Daoy (cell line): Measurements from ENCODE around the gene GAPDH. TPM values are rescaled to one million over a fixed set of nuclear protein-coding genes. Genes with fewer than 3 reads are reported as not detected.
"Not testable (repeated sequence)": the region's sequence is repeated elsewhere in the genome, so short reads cannot be mapped to it uniquely, and the experiment has no call there.

Experiments used
- DNase-seq: peaks from one replicate; pipeline ENCODE4 v3.0.0-alpha.2; 2015; ENCODE audit warnings: low read depth
- total RNA-seq: library from RNA; depleted of rRNA; stranded (reverse); fragments of >200 nt; shearing (Covaris generic); gene quantifications from 2 replicates; pipeline ENCODE4 v1.2.3, GENCODE V29; 2014

GAPDH gene
- total RNA-seq, 1 experiment from 2014 or later, result 5,697 TPM

DNA sequence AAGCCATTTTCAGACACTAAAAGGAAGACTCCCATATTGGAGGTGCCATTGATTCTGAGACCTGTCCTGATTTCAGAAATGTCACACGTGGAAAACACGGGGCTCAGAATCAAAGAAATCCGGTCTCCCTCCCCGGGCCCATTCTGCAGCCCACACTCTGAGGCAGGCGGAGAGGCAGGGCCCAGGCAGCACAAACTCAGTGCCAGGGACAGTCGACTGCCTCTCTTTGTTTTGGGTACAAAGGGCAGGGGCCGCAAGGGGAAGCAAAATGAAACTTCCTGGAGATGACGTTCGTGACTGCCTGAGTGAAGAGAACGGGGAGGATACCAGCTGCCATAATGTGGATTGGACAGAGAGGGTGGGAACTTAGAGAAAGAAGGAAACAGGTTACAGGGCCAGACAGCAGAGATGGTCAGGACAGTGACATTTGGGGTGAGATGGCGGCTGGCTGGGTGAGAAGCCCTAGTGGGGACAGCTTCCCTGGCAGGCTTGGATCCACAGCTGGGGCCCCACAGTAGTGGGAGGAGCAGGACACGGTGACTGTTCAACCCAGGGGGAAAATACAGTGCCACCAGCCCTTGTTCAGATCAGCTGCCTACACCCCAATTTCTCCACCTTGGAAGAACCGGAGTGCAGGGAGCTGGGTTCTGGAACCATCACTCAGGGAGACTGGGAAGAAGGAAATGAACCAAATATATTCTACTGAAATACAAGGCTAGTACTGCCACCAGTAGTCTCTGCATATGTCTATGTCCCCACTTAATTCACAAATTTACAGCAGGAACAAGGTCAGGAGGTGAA, 8.1 kb downstream of the GAPDH start:
- no peak for DNase-seq

GRCh38 chr12:6546016-6546415, 11.7 kb downstream of the GAPDH start:
- DNase-seq, result no peak

- no peak for DNase-seq
Measured at GRCh38 chr12:6547566-6547965, 13.2 kb downstream of the GAPDH start.

- DNase-seq, result peak; percentile 78
Measured at GRCh38 chr12:6547987-6548386, 13.7 kb downstream of the GAPDH start.

GRCh38 chr12:6548556-6548955, 14.2 kb downstream of the GAPDH start:
- no peak for DNase-seq

DNA sequence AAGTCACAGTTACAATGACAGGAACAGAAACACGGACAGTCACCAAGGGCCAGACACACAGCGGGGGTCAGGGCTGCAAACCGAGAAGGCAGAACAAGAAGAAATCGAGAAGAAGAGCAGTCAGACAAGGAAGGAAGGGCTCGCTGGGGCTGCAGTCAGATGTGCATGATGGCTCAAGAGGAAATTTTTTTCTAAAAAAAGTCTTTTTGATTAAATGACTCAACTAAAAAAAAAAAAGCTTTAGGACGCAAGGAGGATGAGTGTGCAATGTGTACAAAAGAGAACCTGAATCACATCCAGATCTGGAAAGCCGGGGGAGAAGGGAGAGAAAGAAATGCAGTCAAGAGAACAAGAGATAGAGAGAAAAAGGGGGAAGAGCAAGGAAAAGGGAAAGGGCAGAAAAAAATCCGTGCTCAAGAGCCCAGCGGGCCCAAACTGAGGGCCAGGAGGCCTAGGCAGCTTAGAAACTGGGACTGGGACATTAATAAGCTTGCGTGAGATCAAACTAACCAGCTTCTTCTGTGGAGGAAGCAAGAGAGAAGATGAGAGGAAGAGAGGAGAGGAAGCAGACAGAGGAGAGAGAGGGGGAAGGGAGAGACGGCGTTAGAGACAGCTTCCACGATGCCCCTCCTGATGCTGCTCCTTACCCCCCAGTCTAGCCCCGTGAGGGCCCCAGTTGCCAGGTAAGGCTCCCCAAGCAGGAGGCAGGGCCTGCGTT, 14.8 kb downstream of the GAPDH start:
- DNase-seq, result no peak

GRCh38 chr12:6549684-6550151, 15.4 kb downstream of the GAPDH start:
- no peak for DNase-seq

DNA sequence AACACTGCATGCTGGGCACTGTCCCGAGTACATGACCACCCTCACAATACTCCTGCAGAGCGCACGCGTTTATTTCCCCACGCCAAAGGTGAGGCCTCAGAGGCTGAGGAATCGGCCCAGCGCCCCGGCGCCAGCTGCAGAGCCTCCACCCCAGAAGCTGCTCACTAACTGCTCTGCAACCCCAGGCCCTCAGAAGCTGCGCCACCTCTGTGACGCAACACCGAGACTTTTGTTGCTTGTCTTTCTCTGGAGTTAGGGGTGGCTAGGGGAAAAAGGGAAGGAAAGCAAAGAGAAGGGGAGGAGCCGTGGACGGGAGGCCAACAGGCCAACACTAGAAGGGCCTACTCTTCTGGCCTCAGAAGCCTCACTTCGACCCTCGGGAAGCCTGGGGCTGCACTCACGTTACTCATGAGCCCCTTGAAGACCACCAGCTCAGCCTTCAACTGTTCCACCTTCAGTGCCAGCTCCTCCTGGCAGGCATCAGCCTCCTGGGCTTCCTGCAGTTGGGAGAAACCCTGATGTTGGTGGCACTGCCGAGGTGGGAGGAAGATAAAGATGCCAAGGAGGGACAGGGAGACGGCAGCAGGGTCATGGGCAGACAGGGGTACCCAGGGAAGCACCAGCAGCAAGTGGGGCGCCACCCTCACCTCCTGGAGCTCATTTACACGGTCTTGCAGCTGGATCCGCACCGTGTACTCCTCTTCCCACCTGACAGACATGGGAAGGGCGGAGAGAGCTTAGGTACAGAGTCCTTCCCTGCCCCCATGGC, 16.2 kb downstream of the GAPDH start:
- no peak for DNase-seq

DNA sequence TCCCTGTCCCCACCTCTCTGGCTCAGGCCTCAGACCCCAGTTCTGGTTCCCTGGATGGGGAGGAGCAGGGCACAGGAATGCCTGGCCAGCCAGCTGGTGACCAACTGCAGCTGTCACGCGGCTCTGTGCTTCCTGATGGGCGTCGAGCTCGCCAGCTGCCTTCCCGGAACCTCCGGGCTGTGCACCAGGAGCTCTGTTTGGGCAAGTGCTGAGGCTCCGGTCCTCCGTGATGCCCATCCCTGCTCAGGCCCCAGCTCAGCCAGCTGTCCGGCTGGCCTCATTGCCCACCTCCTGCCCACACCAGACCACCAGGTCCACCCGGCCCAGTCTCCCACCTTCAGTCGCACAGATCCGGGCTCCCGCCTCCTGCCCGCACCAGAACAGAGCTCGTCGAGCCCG, 16.7 kb downstream of the GAPDH start:
- no peak for DNase-seq

DNA sequence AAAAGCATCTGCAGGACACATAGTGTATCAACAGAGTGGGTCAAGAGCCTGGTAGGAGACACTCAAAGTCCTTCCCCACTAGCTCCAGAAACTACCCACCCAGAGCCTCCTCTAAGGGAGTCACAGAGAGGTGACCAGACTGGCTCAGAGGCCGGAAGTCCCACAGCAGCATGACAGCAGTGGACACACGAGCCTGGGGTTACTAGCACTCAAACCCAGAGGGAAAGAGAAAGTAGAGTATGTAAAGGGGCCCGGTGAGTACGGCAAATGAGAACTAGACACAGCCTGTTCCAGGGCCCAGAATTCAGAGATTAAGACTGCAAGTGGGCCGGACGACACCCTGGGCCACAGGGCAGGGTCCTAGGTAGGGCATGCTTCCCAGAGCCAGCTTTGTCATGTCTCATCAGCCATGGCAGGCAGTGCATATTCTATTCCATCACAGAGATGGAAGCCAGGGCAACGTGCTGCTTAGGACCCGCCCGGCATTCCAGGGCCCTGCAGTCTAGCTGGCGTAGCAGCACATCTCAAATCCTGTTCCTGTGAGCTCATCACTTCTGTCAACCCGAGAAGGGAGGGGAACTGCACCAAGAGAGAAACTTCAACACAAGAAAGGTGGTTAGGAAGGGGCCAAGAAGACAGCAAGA, 17.3 kb downstream of the GAPDH start:
- DNase-seq, result peak; percentile 37

DNA sequence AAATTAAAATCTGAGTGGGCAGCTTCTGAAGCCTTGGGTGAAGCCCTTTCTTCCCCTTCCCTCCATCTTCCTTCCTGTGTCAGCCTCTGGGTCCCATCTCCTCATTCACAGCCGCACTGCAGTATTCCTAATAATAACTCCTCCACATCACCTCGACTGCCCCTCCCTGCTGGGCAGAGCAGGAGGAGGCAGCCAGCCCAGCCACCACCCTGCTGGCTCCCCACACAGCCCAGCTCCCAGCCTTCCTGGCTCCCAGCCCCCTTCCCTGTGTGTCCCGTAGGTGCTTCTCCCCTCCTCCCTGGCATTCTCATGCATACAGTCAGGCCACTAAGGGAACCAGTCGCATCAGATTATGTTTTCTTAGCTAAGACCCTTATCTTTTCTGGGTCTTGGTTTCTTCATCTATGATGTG, 17.8 kb downstream of the GAPDH start:
- DNase-seq, result peak; percentile 42

GRCh38 chr12:6553051-6553868, 18.9 kb downstream of the GAPDH start:
- peak; percentile 77 for DNase-seq

DNA sequence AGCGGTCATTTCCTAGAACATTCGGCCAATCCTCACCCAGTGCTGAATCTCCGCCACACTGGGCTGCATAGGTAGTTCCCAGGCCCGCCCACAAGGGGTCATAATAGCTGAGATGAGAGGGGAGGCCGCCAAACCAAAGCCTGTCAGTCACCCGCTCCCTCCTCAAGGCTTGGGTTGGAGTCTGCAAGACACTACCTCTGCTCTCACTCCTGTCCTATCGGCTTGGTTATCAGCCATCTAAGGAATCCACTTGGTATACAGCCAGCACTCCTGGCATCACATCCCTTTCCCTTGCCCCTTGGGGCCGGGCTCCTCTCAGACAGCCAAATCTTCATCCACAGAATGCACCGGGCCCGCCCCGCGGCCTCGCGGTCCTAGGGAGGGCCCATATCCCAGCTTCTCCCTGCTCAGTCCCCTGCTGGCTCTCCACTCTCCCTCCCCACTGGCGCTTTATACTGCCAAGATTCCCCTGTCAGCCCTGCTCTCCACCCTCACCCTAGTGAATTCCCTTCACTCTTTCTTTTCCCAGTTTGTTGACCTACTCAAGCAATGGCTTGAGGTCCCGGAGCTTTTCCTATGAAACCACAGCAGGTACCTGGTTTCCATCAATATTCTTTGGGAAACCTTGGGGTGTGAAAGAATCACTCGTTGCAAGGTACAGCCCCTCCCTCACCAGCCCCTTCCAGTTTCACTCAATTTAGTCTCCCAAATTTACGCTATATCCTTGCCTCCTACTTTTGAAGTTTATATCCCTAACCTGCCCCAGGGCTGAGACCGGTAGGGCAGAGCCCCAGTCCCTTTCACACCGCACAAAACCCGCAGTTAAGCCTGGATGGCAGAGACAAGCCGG, 20.1 kb downstream of the GAPDH start:
- DNase-seq, result peak; percentile 87

GRCh38 chr12:6555018-6555691, 20.8 kb downstream of the GAPDH start:
- no peak for DNase-seq

GRCh38 chr12:6556496-6556817, 22.1 kb downstream of the GAPDH start:
- DNase-seq, result not testable (repeated sequence)

GRCh38 chr12:6556857-6557256, 22.5 kb downstream of the GAPDH start:
- DNase-seq, result no peak

GRCh38 chr12:6558014-6558760, 23.9 kb downstream of the GAPDH start:
- peak; percentile 84 for DNase-seq

GRCh38 chr12:6559500-6559899, 25.2 kb downstream of the GAPDH start:
- DNase-seq, result no peak
